Stimulated activated CD4-positive, alpha-beta T cell treated with anti-CD3 and anti-CD28 coated beads, Interleukin-12 subunit alpha, Interleukin-12 subunit beta, amount 100 ng/mL, for 48 hours (primary cell): ENCODE results near the gene MACROD2.

Source experiments
- DNase-seq, 3 donors: peaks; one replicate each; pipeline ENCODE4 v3.0.0-alpha.2; 2020; ENCODE audit warnings: low read depth in 2 of 3, low spot score in 1 of 3

Gene MACROD2

GRCh38 chr20:15065794-15066193 is 1070.5 kb downstream of the MACROD2 start:
- no peak for DNase-seq

- no peak for DNase-seq
These were observed 1073.2 kb downstream of the MACROD2 start for GRCh38 chr20:15068486-15068885.

GRCh38 chr20:15069355-15069754 is 1074.0 kb downstream of the MACROD2 start:
- no peak for DNase-seq

- no peak for DNase-seq
These were observed 1075.9 kb downstream of the MACROD2 start for GRCh38 chr20:15071085-15071808.

GRCh38 chr20:15072316-15072715 is 1077.0 kb downstream of the MACROD2 start:
- DNase-seq: no peak

- no peak for DNase-seq
These were observed 1080.3 kb downstream of the MACROD2 start for GRCh38 chr20:15075586-15075985.

- no peak for DNase-seq
These were observed 1081.5 kb downstream of the MACROD2 start for GRCh38 chr20:15076785-15077184.

GRCh38 chr20:15077733-15078250 is 1082.5 kb downstream of the MACROD2 start:
- DNase-seq: no peak

GRCh38 chr20:15079594-15080340 is 1084.5 kb downstream of the MACROD2 start:
- no peak for DNase-seq

GRCh38 chr20:15081261-15081660 is 1085.9 kb downstream of the MACROD2 start:
- DNase-seq: no peak

- DNase-seq: no peak
These were observed 1096.2 kb downstream of the MACROD2 start for GRCh38 chr20:15091421-15092037.

GRCh38 chr20:15098351-15098750 is 1103.0 kb downstream of the MACROD2 start:
- DNase-seq: no peak

GRCh38 chr20:15099130-15099529 is 1103.8 kb downstream of the MACROD2 start:
- DNase-seq: no peak

GRCh38 chr20:15100506-15101160 is 1105.3 kb downstream of the MACROD2 start:
- DNase-seq: no peak

- no peak for DNase-seq
These were observed 1112.6 kb downstream of the MACROD2 start for GRCh38 chr20:15107931-15108330.

GRCh38 chr20:15109494-15109893 is 1114.2 kb downstream of the MACROD2 start:
- DNase-seq: no peak

- DNase-seq: no peak
These were observed 1116.3 kb downstream of the MACROD2 start for GRCh38 chr20:15111654-15112053.

GRCh38 chr20:15113144-15113773 is 1117.9 kb downstream of the MACROD2 start:
- no peak for DNase-seq

- no peak for DNase-seq
These were observed 1124.7 kb downstream of the MACROD2 start for GRCh38 chr20:15119852-15120487.

GRCh38 chr20:15122613-15123012 is 1127.3 kb downstream of the MACROD2 start:
- no peak for DNase-seq
